ENCODE results near the gene LRRC36. TPM values are rescaled to one million over a fixed set of nuclear protein-coding genes. Genes with fewer than 3 reads are reported as not detected.
"Not testable (repeated sequence)": the region's sequence is repeated elsewhere in the genome, so short reads cannot be mapped to it uniquely, and the experiment has no call there.

Gene LRRC36
- total and polyA plus RNA-seq, 2 donors = 0.19 to 0.78 TPM

GRCh38 chr16:67411339-67411738, 84.7 kb downstream of the LRRC36 start:
- Histone ChIP-seq H3K4me1 (ENCODE audit: control insufficient read depth in 2 of 2, insufficient read depth in 2 of 2, low read length in 2 of 2) (peaks cover 4 to 7% of the 10 kb centered on the region in 2 donors), H3K9me3 (ENCODE audit: control insufficient read depth in 2 of 2, insufficient read depth in 1 of 2, low read length in 1 of 2) (no peaks in the 10 kb centered on the region), H3K27ac (ENCODE audit: low read depth in 1 of 2, low read length in 1 of 2) (no peak overlapping the region), H3K27me3 (ENCODE audit: control insufficient read depth in 2 of 2, insufficient read depth in 1 of 2, low read length in 1 of 2) (peaks cover 10 to 33% of the 10 kb centered on the region in 2 donors), H3K36me3 (ENCODE audit: control insufficient read depth in 2 of 2, insufficient read depth in 2 of 2, low read length in 1 of 2) (no peaks in the 10 kb centered on the region), H3K4me3 (ENCODE audit: low read length in 2 of 2) (no peak overlapping the region)
- WGBS = 93% methylated on average over 3 of the region's 3 CpGs
- no peak for DNase-seq (ENCODE audit: low read depth in 6 of 9, low spot score in 9 of 9)

- Histone ChIP-seq H3K4me1 (ENCODE audit: control insufficient read depth in 2 of 2, insufficient read depth in 2 of 2, low read length in 2 of 2) (peaks cover 4 to 10% of the 10 kb centered on the region in 2 donors), H3K9me3 (ENCODE audit: control insufficient read depth in 2 of 2, insufficient read depth in 1 of 2, low read length in 1 of 2) (no peaks in the 10 kb centered on the region), H3K36me3 (ENCODE audit: control insufficient read depth in 2 of 2, insufficient read depth in 2 of 2, low read length in 1 of 2) (no peaks in the 10 kb centered on the region), H3K4me3 (ENCODE audit: low read length in 2 of 2) (no peak overlapping the region), H3K27ac (ENCODE audit: low read depth in 1 of 2, low read length in 1 of 2) (no peak overlapping the region), H3K27me3 (ENCODE audit: control insufficient read depth in 2 of 2, insufficient read depth in 1 of 2, low read length in 1 of 2) (peaks cover 13 to 41% of the 10 kb centered on the region in 2 donors)
- WGBS = 72% methylated on average over 2 of the region's 2 CpGs
- DNase-seq (ENCODE audit: low read depth in 6 of 9, low spot score in 9 of 9) = no peak
These were observed 85.7 kb downstream of the LRRC36 start for GRCh38 chr16:67412294-67412693.

- 88% methylated on average over 6 of the region's 6 CpGs for WGBS
- DNase-seq (ENCODE audit: low read depth in 6 of 9, low spot score in 9 of 9) = no peak
- Histone ChIP-seq H3K36me3 (ENCODE audit: control insufficient read depth in 2 of 2, insufficient read depth in 2 of 2, low read length in 1 of 2) (no peaks in the 10 kb centered on the region), H3K27me3 (ENCODE audit: control insufficient read depth in 2 of 2, insufficient read depth in 1 of 2, low read length in 1 of 2) (peaks cover 15 to 57% of the 10 kb centered on the region in 2 donors), H3K4me1 (ENCODE audit: control insufficient read depth in 2 of 2, insufficient read depth in 2 of 2, low read length in 2 of 2) (peaks cover 4 to 10% of the 10 kb centered on the region in 2 donors), H3K27ac (ENCODE audit: low read depth in 1 of 2, low read length in 1 of 2) (no peak overlapping the region), H3K4me3 (ENCODE audit: low read length in 2 of 2) (no peak overlapping the region), H3K9me3 (ENCODE audit: control insufficient read depth in 2 of 2, insufficient read depth in 1 of 2, low read length in 1 of 2) (no peaks in the 10 kb centered on the region)
These were observed 87.6 kb downstream of the LRRC36 start for GRCh38 chr16:67413978-67414911.

GRCh38 chr16:67415421-67415820, 88.8 kb downstream of the LRRC36 start:
- H3K27ac ChIP-seq (ENCODE audit: low read depth in 1 of 2, low read length in 1 of 2); H3K9me3 ChIP-seq (ENCODE audit: control insufficient read depth in 2 of 2, insufficient read depth in 1 of 2, low read length in 1 of 2); DNase-seq (ENCODE audit: low read depth in 6 of 9, low spot score in 9 of 9); H3K4me1 ChIP-seq (ENCODE audit: control insufficient read depth in 2 of 2, insufficient read depth in 2 of 2, low read length in 2 of 2); H3K36me3 ChIP-seq (ENCODE audit: control insufficient read depth in 2 of 2, insufficient read depth in 2 of 2, low read length in 1 of 2): not testable (repeated sequence)
- Histone ChIP-seq H3K4me3 (ENCODE audit: low read length in 2 of 2) (peak overlapping the region in 1 of 2 donors; percentile 5), H3K27me3 (ENCODE audit: control insufficient read depth in 2 of 2, insufficient read depth in 1 of 2, low read length in 1 of 2) (peaks cover 15 to 62% of the 10 kb centered on the region in 2 donors)
- WGBS = 98% methylated on average over 19 of the region's 19 CpGs

- no peak within 1 kb of the TSS for H3K27ac ChIP-seq (ENCODE audit: low read depth in 1 of 2, low read length in 1 of 2)
- DNase-seq (ENCODE audit: low read depth in 6 of 9, low spot score in 9 of 9) = no peak
- no peaks in the 10 kb centered on the region for H3K9me3 ChIP-seq (ENCODE audit: control insufficient read depth in 2 of 2, insufficient read depth in 1 of 2, low read length in 1 of 2)
- no peaks in the 10 kb centered on the region for H3K36me3 ChIP-seq (ENCODE audit: control insufficient read depth in 2 of 2, insufficient read depth in 2 of 2, low read length in 1 of 2)
- H3K4me3 ChIP-seq (ENCODE audit: low read length in 2 of 2) = peak within 1 kb of the TSS; percentile 5 to 52
- WGBS = 4% methylated on average over 73 of the region's 73 CpGs
- peaks cover 4 to 10% of the 10 kb centered on the region in 2 donors for H3K4me1 ChIP-seq (ENCODE audit: control insufficient read depth in 2 of 2, insufficient read depth in 2 of 2, low read length in 2 of 2)
- peaks cover 15 to 62% of the 10 kb centered on the region in 2 donors for H3K27me3 ChIP-seq (ENCODE audit: control insufficient read depth in 2 of 2, insufficient read depth in 1 of 2, low read length in 1 of 2)
These were observed 89.5 kb downstream of the LRRC36 start, which contains the start of gene ZDHHC1 for GRCh38 chr16:67415872-67416793. ZDHHC1 (minus strand) TSS chr16:67416477; CDS start chr16:67407775, 8,702 bp downstream.

GRCh38 chr16:67417333-67418061, 90.9 kb downstream of the LRRC36 start:
- peaks cover 15 to 67% of the 10 kb centered on the region in 2 donors for H3K27me3 ChIP-seq (ENCODE audit: control insufficient read depth in 2 of 2, insufficient read depth in 1 of 2, low read length in 1 of 2)
- H3K36me3 ChIP-seq (ENCODE audit: control insufficient read depth in 2 of 2, insufficient read depth in 2 of 2, low read length in 1 of 2) = no peaks in the 10 kb centered on the region
- H3K27ac ChIP-seq (ENCODE audit: low read depth in 1 of 2, low read length in 1 of 2) = no peak overlapping the region
- WGBS = 96% methylated on average over 2 of the region's 2 CpGs
- H3K4me1 ChIP-seq (ENCODE audit: control insufficient read depth in 2 of 2, insufficient read depth in 2 of 2, low read length in 2 of 2) = peaks cover 4 to 9% of the 10 kb centered on the region in 2 donors
- DNase-seq (ENCODE audit: low read depth in 6 of 9, low spot score in 9 of 9) = no peak
- no peaks in the 10 kb centered on the region for H3K9me3 ChIP-seq (ENCODE audit: control insufficient read depth in 2 of 2, insufficient read depth in 1 of 2, low read length in 1 of 2)
- no peak overlapping the region for H3K4me3 ChIP-seq (ENCODE audit: low read length in 2 of 2)

- WGBS = 94% methylated on average over 3 of the region's 3 CpGs
- no peaks in the 10 kb centered on the region for H3K36me3 ChIP-seq (ENCODE audit: control insufficient read depth in 2 of 2, insufficient read depth in 2 of 2, low read length in 1 of 2)
- H3K4me3 ChIP-seq (ENCODE audit: low read length in 2 of 2) = no peak overlapping the region
- no peak for DNase-seq (ENCODE audit: low read depth in 6 of 9, low spot score in 9 of 9)
- peaks cover 12 to 79% of the 10 kb centered on the region in 2 donors for H3K27me3 ChIP-seq (ENCODE audit: control insufficient read depth in 2 of 2, insufficient read depth in 1 of 2, low read length in 1 of 2)
- H3K9me3 ChIP-seq (ENCODE audit: control insufficient read depth in 2 of 2, insufficient read depth in 1 of 2, low read length in 1 of 2) = no peaks in the 10 kb centered on the region
- H3K27ac ChIP-seq (ENCODE audit: low read depth in 1 of 2, low read length in 1 of 2) = no peak overlapping the region
- H3K4me1 ChIP-seq (ENCODE audit: control insufficient read depth in 2 of 2, insufficient read depth in 2 of 2, low read length in 2 of 2) = peaks cover 4 to 7% of the 10 kb centered on the region in 2 donors
These were observed 92.9 kb downstream of the LRRC36 start for GRCh38 chr16:67419502-67419901.

GRCh38 chr16:67419931-67420330, 93.3 kb downstream of the LRRC36 start:
- no peak overlapping the region for H3K4me3 ChIP-seq (ENCODE audit: low read length in 2 of 2)
- peaks cover 4 to 7% of the 10 kb centered on the region in 2 donors for H3K4me1 ChIP-seq (ENCODE audit: control insufficient read depth in 2 of 2, insufficient read depth in 2 of 2, low read length in 2 of 2)
- no peaks in the 10 kb centered on the region for H3K9me3 ChIP-seq (ENCODE audit: control insufficient read depth in 2 of 2, insufficient read depth in 1 of 2, low read length in 1 of 2)
- no peak overlapping the region for H3K27ac ChIP-seq (ENCODE audit: low read depth in 1 of 2, low read length in 1 of 2)
- WGBS = 82% methylated on average over 3 of the region's 3 CpGs
- DNase-seq (ENCODE audit: low read depth in 6 of 9, low spot score in 9 of 9) = no peak
- no peaks in the 10 kb centered on the region for H3K36me3 ChIP-seq (ENCODE audit: control insufficient read depth in 2 of 2, insufficient read depth in 2 of 2, low read length in 1 of 2)
- H3K27me3 ChIP-seq (ENCODE audit: control insufficient read depth in 2 of 2, insufficient read depth in 1 of 2, low read length in 1 of 2) = peaks cover 11 to 79% of the 10 kb centered on the region in 2 donors
